ENCODE measurements around the gene DERL3. TPM values are rescaled to one million over a fixed set of nuclear protein-coding genes. Genes with fewer than 3 reads are reported as not detected.

Gene DERL3
- total RNA-seq, 1 experiment from 2014 or later: 9.8 TPM

DNA sequence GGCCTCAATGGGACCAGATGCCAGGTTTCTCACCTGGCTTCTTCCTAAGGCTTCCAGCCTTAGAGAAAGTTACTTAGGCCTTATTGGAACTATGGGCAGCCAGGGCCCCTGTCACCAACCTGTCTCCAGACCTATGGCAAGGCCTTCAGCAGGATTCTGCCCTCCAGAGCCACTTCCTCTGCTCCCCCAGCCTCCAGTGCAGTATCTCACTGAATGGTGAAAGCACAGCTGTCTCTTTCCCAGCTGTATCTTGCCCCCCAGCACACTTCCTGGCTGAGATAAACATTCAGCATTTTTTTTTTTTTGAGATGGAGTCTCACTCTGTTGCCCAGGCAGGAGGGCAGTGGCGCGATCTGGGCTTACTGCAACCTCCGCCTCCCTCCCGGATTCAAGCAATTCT, 20.4 kb upstream of the DERL3 start:
- no peak overlapping the region for H2BK20ac ChIP-seq (ENCODE audit: low read depth, low read length, poor library complexity, severe bottlenecking)
- TF ChIP-seq, protein P1, sequence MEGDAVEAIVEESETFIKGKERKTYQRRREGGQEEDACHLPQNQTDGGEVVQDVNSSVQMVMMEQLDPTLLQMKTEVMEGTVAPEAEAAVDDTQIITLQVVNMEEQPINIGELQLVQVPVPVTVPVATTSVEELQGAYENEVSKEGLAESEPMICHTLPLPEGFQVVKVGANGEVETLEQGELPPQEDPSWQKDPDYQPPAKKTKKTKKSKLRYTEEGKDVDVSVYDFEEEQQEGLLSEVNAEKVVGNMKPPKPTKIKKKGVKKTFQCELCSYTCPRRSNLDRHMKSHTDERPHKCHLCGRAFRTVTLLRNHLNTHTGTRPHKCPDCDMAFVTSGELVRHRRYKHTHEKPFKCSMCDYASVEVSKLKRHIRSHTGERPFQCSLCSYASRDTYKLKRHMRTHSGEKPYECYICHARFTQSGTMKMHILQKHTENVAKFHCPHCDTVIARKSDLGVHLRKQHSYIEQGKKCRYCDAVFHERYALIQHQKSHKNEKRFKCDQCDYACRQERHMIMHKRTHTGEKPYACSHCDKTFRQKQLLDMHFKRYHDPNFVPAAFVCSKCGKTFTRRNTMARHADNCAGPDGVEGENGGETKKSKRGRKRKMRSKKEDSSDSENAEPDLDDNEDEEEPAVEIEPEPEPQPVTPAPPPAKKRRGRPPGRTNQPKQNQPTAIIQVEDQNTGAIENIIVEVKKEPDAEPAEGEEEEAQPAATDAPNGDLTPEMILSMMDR (conservative IDR thresholded peaks at IDR 0.05): no peak
- no peak overlapping the region for H3K9ac ChIP-seq (ENCODE audit: extremely low read depth, insufficient read length, low read length)
- no peak overlapping the region for H3K27ac Mint-ChIP-seq
- H4K8ac ChIP-seq (replicated peaks; ENCODE audit: insufficient read length, low read depth, low read length): no peak overlapping the region
- no peak overlapping the region for H3K27ac ChIP-seq (ENCODE audit: insufficient read length, low read depth, low read length)
- H3K23ac ChIP-seq (ENCODE audit: insufficient read length, low read depth, low read length): no peak overlapping the region
- no peak overlapping the region for H4K91ac ChIP-seq (ENCODE audit: insufficient read length, low read depth, low read length)
- H3K36me3 Mint-ChIP-seq (ENCODE audit: insufficient read depth in 1 of 3, low read depth in 3 of 3): peaks cover 6 to 8% (median 7%) of the 10 kb centered on the region in 3 experiments; a peak in 4 of 7 replicates
- no peak for DNase-seq
- H2BK5ac ChIP-seq (ENCODE audit: insufficient read length, low read length): no peak overlapping the region
- H4K5ac ChIP-seq (ENCODE audit: insufficient read length, low read depth, low read length): no peak overlapping the region
- no peak overlapping the region for H2BK15ac ChIP-seq (ENCODE audit: low read depth, low read length)
- H3K9me3 ChIP-seq (ENCODE audit: control insufficient read depth, low read depth, low read length): no peaks in the 10 kb centered on the region
- no peak overlapping the region for H2BK120ac ChIP-seq (ENCODE audit: low read depth, low read length, poor library complexity, severe bottlenecking)
- no peaks in the 10 kb centered on the region for H4K20me1 ChIP-seq (ENCODE audit: control insufficient read depth, insufficient read depth, insufficient read length)
- no peak overlapping the region for H3K56ac ChIP-seq (ENCODE audit: insufficient read length, low read depth, low read length)
- no peaks in the 10 kb centered on the region for H3K79me2 ChIP-seq (ENCODE audit: insufficient read depth, low read length)
- no peak overlapping the region for H3K4me2 ChIP-seq (ENCODE audit: insufficient read depth, insufficient read length, low read length)
- no peak overlapping the region for H2AFZ ChIP-seq (ENCODE audit: low read length)
- WGBS (ENCODE audit: extremely low coverage, insufficient read length, low lambda C conversion rate): no CpG with 5 or more reads among the region's 4 CpGs
- H3K27me3 ChIP-seq (ENCODE audit: insufficient read depth, low read length): no peaks in the 10 kb centered on the region
- no peaks in the 10 kb centered on the region for H3K79me1 ChIP-seq (ENCODE audit: insufficient read depth, low read depth, low read length, poor library complexity, severe bottlenecking)
- no peak overlapping the region for H3K18ac ChIP-seq (ENCODE audit: insufficient read length, low read depth, low read length)
- H2BK12ac ChIP-seq (ENCODE audit: insufficient read length, low read depth, low read length): no peak overlapping the region
- H3K23me2 ChIP-seq (ENCODE audit: insufficient read length, low read depth, low read length, poor library complexity, severe bottlenecking): peaks cover 14% of the 10 kb centered on the region
- H2AK5ac ChIP-seq (ENCODE audit: insufficient read length, low read length): no peak overlapping the region
- H3K9me3 Mint-ChIP-seq: no peaks in the 10 kb centered on the region; a peak in 1 of 5 replicates
- H3T11ph ChIP-seq (ENCODE audit: low read length): no peak overlapping the region
- H3K4me1 ChIP-seq (ENCODE audit: insufficient read depth, low read length): 0 out of 2 replicates have a peak, but pooled peaks cover 2% of the 10 kb centered on the region
- peaks cover 20 to 21% of the 10 kb centered on the region in 2 experiments for H3K4me1 Mint-ChIP-seq
- H3K27me3 Mint-ChIP-seq (ENCODE audit: low read depth): no peaks in the 10 kb centered on the region
- no peak overlapping the region for H3K14ac ChIP-seq (ENCODE audit: insufficient read depth, low read length)
- H3K4ac ChIP-seq (ENCODE audit: low read depth, low read length): no peak overlapping the region
- H3K4me3 Mint-ChIP-seq: peak overlapping the region; percentile 83; a peak in 3 of 5 replicates
